OCI-LY3 (cell line): ENCODE results near the gene NECAB3.

Experiments
- CTCF ChIP-seq: fragments of 200-600, 300-600 bp; sonication (generic); IDR thresholded peaks from 2 replicates; pipeline ENCODE4 v1.5.1; 2014; ENCODE audit warnings: antibody characterized with exemption, low read length, low read depth
- EZH2phosphoT487 ChIP-seq: fragments of 200-600 bp; shearing (Covaris generic); IDR thresholded peaks from 2 replicates; pipeline ENCODE4 v1.6.1; 2018; ENCODE audit warnings: antibody characterized with exemption, mixed run types, low read depth

- no peak for TF ChIP-seq CTCF
- TF ChIP-seq EZH2phosphoT487, result no peak
Observed at GRCh38 chr20:33626190-33626589, 48.0 kb downstream of the NECAB3 start.
